ENCODE measurements around the gene DLGAP1.

GRCh38 chr18:3886575-3887322 is 568.4 kb downstream of the DLGAP1 start:
- no peak for TF ChIP-seq CTCF (IDR thresholded peaks at IDR 0.05)
- no peak for TF ChIP-seq POLR2A (IDR thresholded peaks at IDR 0.05)

Measured in breast epithelium (tissue), 3 donors.